Thyroid gland (tissue), 4 donors: ENCODE data around the gene E2F1.

Source experiments
- POLR2A ChIP-seq, 2 donors: fragments of 450-650 bp; IDR thresholded peaks; one replicate each; pipeline ENCODE4 v1.6.1; 2017; ENCODE audit warnings: antibody characterized with exemption in 2 of 2, mild to moderate bottlenecking in 2 of 2, moderate library complexity in 1 of 2
- TF ChIP-seq, protein P1 (sequence below), 6 experiments: fragments of 200-600 bp in 3 of 6; fragments of 450-650 bp in 3 of 6; sonication (generic) in 3 of 6; IDR thresholded peaks; one replicate each; pipeline ENCODE4 v1.5.1; 2016 to 2019; ENCODE audit warnings: antibody characterized with exemption in 6 of 6, mild to moderate bottlenecking in 2 of 6, inconsistent platforms in 1 of 6, moderate library complexity in 1 of 6

DNA sequence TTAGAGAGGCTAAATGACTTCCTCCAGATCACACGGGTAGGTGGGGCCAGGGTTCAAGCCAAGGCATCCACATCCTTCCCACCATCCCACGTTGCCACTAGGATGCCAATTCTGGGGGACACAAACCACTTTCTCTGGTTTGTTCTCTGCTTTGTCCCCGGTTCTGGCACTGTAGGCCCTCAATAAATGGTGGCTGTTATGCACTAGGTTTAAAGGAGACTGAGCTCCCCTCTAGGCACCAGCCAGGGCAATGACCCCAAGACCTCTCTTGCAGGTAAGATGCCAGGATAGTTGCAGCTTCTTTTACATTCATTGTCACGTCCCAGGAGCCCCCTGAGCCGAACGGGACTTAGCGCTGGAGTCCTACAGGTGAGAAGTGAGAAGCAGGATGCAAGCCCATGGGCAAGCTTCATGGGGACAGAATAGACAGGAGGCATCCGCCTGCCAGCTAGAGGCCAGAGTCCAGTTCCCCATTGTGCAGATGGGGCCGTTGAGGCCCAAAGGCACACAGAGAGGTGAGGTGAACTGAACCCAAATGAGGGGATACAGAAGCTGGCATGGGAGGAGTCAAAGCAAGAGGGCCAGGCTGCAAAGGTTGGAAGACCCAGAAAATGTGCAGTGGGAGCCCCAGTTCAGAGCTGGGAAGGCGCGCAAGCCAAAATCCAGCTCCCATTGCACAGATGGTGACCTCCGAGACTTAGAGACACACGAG is 33.2 kb upstream of the E2F1 start:
- no peak for TF ChIP-seq POLR2A (IDR thresholded peaks at IDR 0.05)
- TF ChIP-seq, protein P1, sequence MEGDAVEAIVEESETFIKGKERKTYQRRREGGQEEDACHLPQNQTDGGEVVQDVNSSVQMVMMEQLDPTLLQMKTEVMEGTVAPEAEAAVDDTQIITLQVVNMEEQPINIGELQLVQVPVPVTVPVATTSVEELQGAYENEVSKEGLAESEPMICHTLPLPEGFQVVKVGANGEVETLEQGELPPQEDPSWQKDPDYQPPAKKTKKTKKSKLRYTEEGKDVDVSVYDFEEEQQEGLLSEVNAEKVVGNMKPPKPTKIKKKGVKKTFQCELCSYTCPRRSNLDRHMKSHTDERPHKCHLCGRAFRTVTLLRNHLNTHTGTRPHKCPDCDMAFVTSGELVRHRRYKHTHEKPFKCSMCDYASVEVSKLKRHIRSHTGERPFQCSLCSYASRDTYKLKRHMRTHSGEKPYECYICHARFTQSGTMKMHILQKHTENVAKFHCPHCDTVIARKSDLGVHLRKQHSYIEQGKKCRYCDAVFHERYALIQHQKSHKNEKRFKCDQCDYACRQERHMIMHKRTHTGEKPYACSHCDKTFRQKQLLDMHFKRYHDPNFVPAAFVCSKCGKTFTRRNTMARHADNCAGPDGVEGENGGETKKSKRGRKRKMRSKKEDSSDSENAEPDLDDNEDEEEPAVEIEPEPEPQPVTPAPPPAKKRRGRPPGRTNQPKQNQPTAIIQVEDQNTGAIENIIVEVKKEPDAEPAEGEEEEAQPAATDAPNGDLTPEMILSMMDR (IDR thresholded peaks at IDR 0.05), result no peak
